Adrenal gland (tissue), 5 donors: ENCODE measurements around the gene ACADS.

Experiments used
- CTCF ChIP-seq, 6 experiments: fragments of 450-650 bp in 4 of 6; fragments of 200-600 bp in 2 of 6; sonication (generic) in 1 of 6; IDR thresholded peaks; 1 replicate in 5 of 6; 2 replicates in 1 of 6; pipeline versions ENCODE4 v1.5.1 to v1.8.0; 2016 to 2021; ENCODE audit warnings: antibody characterized with exemption in 6 of 6, mild to moderate bottlenecking in 2 of 6, moderate library complexity in 1 of 6
- POLR2A ChIP-seq, 2 donors: fragments of 450-650 bp; IDR thresholded peaks; one replicate each; pipeline ENCODE4 v1.6.1; 2017; ENCODE audit warnings: antibody characterized with exemption in 2 of 2, mild to moderate bottlenecking in 2 of 2, moderate library complexity in 1 of 2
- donor health status: DM: no; HTN: no; CAD: no.

- no peak for TF ChIP-seq CTCF (IDR thresholded peaks at IDR 0.05)
- TF ChIP-seq POLR2A (IDR thresholded peaks at IDR 0.05), result no peak
Measured at GRCh38 chr12:120706029-120706428, 19.6 kb upstream of the ACADS start.
